Measurements from ENCODE around the gene MAGEC2. TPM values are rescaled to one million over a fixed set of nuclear protein-coding genes. Genes with fewer than 3 reads are reported as not detected.

MAGEC2 gene
- total and polyA plus RNA-seq, 7 donors: not detected

- no peak for DNase-seq
- Histone ChIP-seq H3K27ac (no peak overlapping the region), H3K4me3 (no peak overlapping the region), H3K27me3 (no peaks in the 10 kb centered on the region), H3K4me1 (no peaks in the 10 kb centered on the region), H3K36me3 (no peaks in the 10 kb centered on the region), H3K9me3 (no peaks in the 10 kb centered on the region)
- 79 to 82% methylated on average over 2 of the region's 2 CpGs for WGBS, 2 donors
- intact Hi-C loops (cut with DNase I): no loop called here
- no peak for TF ChIP-seq EP300 (IDR thresholded peaks at IDR 0.05)
- TF ChIP-seq POLR2A (IDR thresholded peaks at IDR 0.05): no peak
- TF ChIP-seq POLR2AphosphoS5 (IDR thresholded peaks at IDR 0.05): no peak
- no peak for TF ChIP-seq CTCF (IDR thresholded peaks at IDR 0.05)
Measured at GRCh38 chrX:142201113-142201512, 4.0 kb downstream of the MAGEC2 start.

- no peak for DNase-seq
- no peak overlapping the region for H3K4me3 ChIP-seq
- H3K9me3 ChIP-seq: no peaks in the 10 kb centered on the region
- no peak overlapping the region for H3K27ac ChIP-seq
- H3K27me3 ChIP-seq: no peaks in the 10 kb centered on the region
- intact Hi-C loops (cut with DNase I): no loop called here
- 54 to 55% methylated on average over 2 of the region's 2 CpGs for WGBS, 2 donors
- no peaks in the 10 kb centered on the region for H3K4me1 ChIP-seq
- no peaks in the 10 kb centered on the region for H3K36me3 ChIP-seq
- TF ChIP-seq POLR2AphosphoS5 (IDR thresholded peaks at IDR 0.05) (no peak), POLR2A (IDR thresholded peaks at IDR 0.05) (no peak), EP300 (IDR thresholded peaks at IDR 0.05) (no peak), CTCF (IDR thresholded peaks at IDR 0.05) (no peak)
Measured at GRCh38 chrX:142186103-142186502, 19.0 kb downstream of the MAGEC2 start.

GRCh38 chrX:142184756-142185602, 20.1 kb downstream of the MAGEC2 start:
- intact Hi-C loops (cut with DNase I): no loop called here
- no peaks in the 10 kb centered on the region for H3K9me3 ChIP-seq
- no peak overlapping the region for H3K4me3 ChIP-seq
- no peak for TF ChIP-seq CTCF (IDR thresholded peaks at IDR 0.05)
- TF ChIP-seq POLR2A (IDR thresholded peaks at IDR 0.05): no peak
- TF ChIP-seq POLR2AphosphoS5 (IDR thresholded peaks at IDR 0.05): no peak
- no peak for TF ChIP-seq EP300 (IDR thresholded peaks at IDR 0.05)
- WGBS, 2 donors: 87% methylated on average over 7 of the region's 7 CpGs
- no peaks in the 10 kb centered on the region for H3K36me3 ChIP-seq
- no peaks in the 10 kb centered on the region for H3K4me1 ChIP-seq
- no peak for DNase-seq
- no peak overlapping the region for H3K27ac ChIP-seq
- H3K27me3 ChIP-seq: no peaks in the 10 kb centered on the region

GRCh38 chrX:142156567-142156966, 48.5 kb downstream of the MAGEC2 start:
- 86 to 91% methylated on average over 10 of the region's 10 CpGs for WGBS, 2 donors
- no peaks in the 10 kb centered on the region for H3K9me3 ChIP-seq
- intact Hi-C loops (cut with DNase I): no loop called here
- no peaks in the 10 kb centered on the region for H3K36me3 ChIP-seq
- no peak for DNase-seq
- no peak for TF ChIP-seq POLR2AphosphoS5 (IDR thresholded peaks at IDR 0.05)
- TF ChIP-seq CTCF (IDR thresholded peaks at IDR 0.05): no peak
- TF ChIP-seq POLR2A (IDR thresholded peaks at IDR 0.05): no peak
- TF ChIP-seq EP300 (IDR thresholded peaks at IDR 0.05): no peak
- peaks cover 0 to 3% (median 0%) of the 10 kb centered on the region in 3 donors for H3K27me3 ChIP-seq
- H3K27ac ChIP-seq: no peak overlapping the region
- H3K4me3 ChIP-seq: no peak overlapping the region
- no peaks in the 10 kb centered on the region for H3K4me1 ChIP-seq
